Adipocyte (in vitro differentiated cells): ENCODE results near the gene ZNF227.
"Not testable (repeated sequence)": the region's sequence is repeated elsewhere in the genome, so short reads cannot be mapped to it uniquely, and the experiment has no call there.

Experiments used
- DNase-seq: peaks from one replicate; pipeline ENCODE4 v3.0.0-alpha.2; 2015; ENCODE audit warnings: low read depth
- H3K27me3 ChIP-seq: replicated peaks from 2 replicates; pipeline ENCODE4 v1.7.0; 2013; ENCODE audit warnings: mild to moderate bottlenecking, low read length, moderate library complexity; ENCODE audit not compliant: control insufficient read depth, insufficient read depth
- H3K36me3 ChIP-seq: 2 replicates; pipeline ENCODE4 v1.7.0; 2013; ENCODE audit warnings: low read length, mild to moderate bottlenecking, moderate library complexity; ENCODE audit not compliant: control insufficient read depth, insufficient read depth, severe bottlenecking
- H3K4me1 ChIP-seq: 2 replicates; pipeline ENCODE4 v1.7.0; 2013; ENCODE audit warnings: mild to moderate bottlenecking, low read length, moderate library complexity; ENCODE audit not compliant: control insufficient read depth, insufficient read depth
- H3K4me3 ChIP-seq: 2 replicates; pipeline ENCODE4 v1.7.0; 2013; ENCODE audit warnings: mild to moderate bottlenecking, low read length, moderate library complexity
- H3K9ac ChIP-seq: 2 replicates; pipeline ENCODE4 v1.7.0; 2013; ENCODE audit warnings: mild to moderate bottlenecking, low read length, moderate library complexity
- H3K9me3 ChIP-seq: 2 replicates; pipeline ENCODE4 v1.7.0; 2013; ENCODE audit warnings: mild to moderate bottlenecking, low read length, moderate library complexity; ENCODE audit not compliant: control insufficient read depth

ZNF227 gene

DNA sequence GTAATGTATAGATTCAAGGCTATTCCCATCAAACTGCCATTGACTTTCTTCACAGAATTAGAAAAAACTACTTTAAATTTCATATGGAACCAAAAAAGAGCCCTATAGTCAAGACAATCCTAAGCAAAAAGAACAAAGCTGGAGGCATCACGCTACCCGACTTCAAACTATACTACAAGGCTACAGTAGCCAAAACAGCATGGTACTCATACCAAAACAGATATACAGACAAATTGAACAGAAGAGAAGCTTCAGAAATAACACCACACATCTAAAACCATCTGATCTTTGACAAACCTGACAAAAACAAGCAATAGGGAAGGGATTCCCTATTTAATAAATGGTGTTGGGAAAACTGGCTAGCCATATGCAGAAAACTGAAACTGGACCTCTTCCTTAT, 40.0 kb downstream of the ZNF227 start:
- not testable (repeated sequence) for H3K4me3 ChIP-seq, H3K4me1 ChIP-seq, H3K27me3 ChIP-seq, DNase-seq, H3K36me3 ChIP-seq, H3K9ac ChIP-seq
- peaks cover 91% of the 10 kb centered on the region for H3K9me3 ChIP-seq

DNA sequence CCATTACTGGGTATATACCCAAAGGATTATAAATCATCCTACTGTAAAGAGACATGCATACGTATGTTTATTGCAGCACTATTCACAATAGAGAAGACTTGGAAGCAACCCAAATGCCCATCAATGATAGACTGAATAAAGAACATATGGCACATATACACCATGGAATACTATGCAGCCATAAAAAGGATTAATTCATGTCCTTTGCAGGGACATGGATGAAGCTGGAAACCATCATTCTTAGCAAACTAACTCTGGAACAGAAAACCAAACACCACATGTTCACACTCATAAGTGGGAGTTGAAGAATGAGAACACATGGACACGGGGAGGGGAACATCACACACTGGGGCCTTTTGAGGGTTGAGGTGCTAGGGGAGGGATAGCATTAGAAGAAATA, 41.1 kb downstream of the ZNF227 start:
- H3K4me1 ChIP-seq, H3K4me3 ChIP-seq, DNase-seq, H3K27me3 ChIP-seq, H3K36me3 ChIP-seq, H3K9ac ChIP-seq: not testable (repeated sequence)
- H3K9me3 ChIP-seq = peaks cover 88% of the 10 kb centered on the region

DNA sequence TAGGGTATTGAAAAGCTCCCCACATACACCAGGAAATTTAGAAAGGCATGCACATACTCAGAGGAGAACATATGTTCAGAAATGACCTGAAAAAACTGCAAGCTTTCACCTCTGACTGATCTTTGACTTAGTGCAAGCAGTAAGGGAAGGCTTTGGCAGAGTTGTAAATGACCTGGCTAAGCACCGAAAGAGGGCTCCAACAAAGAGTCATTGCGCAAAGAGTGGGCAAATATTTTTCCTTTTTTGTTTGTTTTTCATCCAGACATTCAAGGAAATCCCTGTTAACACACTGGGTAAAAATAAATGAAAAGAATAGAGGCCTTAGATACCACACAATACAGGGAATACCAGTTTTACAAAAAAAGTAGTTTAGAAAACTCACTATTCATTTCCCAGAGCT, 42.2 kb downstream of the ZNF227 start:
- H3K9ac ChIP-seq = no peak overlapping the region
- no peaks in the 10 kb centered on the region for H3K4me1 ChIP-seq
- no peaks in the 10 kb centered on the region for H3K36me3 ChIP-seq
- H3K9me3 ChIP-seq = peaks cover 77% of the 10 kb centered on the region
- no peaks in the 10 kb centered on the region for H3K27me3 ChIP-seq
- no peak for DNase-seq
- H3K4me3 ChIP-seq = peak overlapping the region; percentile 40

DNA sequence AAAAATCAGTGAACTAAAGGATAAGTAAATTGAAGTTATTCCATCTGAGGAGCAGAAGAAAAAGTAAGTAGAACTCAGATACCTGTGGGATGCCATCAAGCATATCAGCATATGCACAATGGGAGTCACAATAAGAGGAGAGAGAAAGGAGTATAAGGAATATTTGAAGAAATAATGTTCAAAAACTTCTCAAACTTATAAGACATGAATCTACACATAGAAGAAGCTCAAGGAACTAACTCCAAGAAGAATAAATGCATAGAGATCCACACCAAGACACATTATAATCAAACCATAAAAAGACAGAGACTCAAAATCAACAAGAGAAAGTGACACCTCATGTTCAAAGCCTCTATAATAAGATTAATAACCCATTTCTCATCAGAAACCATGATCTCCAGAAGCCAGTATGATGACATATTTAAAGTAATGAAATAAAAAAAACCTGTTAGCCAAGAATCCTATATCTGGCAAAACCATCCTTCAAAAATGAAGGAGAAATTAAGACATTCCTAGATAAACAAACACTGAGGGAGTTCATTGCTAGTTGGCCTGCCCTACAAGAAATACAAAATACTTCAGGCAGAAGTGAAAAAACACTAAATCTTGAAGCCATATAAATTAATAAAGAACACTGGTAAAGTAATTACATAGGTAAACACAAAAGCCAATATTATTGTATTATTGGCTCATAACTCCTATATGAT, 43.5 kb downstream of the ZNF227 start:
- H3K4me1 ChIP-seq = no peaks in the 10 kb centered on the region
- H3K27me3 ChIP-seq = no peaks in the 10 kb centered on the region
- peaks cover 63% of the 10 kb centered on the region for H3K9me3 ChIP-seq

DNA sequence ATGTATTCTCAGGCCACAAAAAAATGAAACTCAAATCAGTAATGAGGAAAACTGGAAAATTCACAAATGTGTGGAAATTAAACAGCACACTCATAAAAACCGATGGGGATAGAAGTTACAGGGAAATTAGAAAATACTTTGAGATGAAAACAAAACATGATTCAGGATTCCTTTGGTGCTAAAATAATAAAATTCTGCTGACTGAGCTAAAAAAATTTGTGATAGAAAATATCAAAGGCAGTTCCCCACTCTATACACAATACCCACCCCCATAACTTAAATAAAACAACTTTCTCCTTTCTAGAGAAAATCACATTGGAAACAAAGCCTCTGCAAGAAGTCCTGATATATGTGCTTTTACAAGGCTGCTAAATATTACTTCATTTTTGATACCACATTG, 45.8 kb downstream of the ZNF227 start:
- no peak overlapping the region for H3K9ac ChIP-seq
- H3K27me3 ChIP-seq = no peaks in the 10 kb centered on the region
- H3K36me3 ChIP-seq = no peaks in the 10 kb centered on the region
- H3K4me3 ChIP-seq = no peak overlapping the region
- no peaks in the 10 kb centered on the region for H3K4me1 ChIP-seq
- DNase-seq = no peak
- peaks cover 47% of the 10 kb centered on the region for H3K9me3 ChIP-seq

More for the DNA sequence above, 43.5 kb downstream of the ZNF227 start:
- no peak for DNase-seq
- Histone ChIP-seq H3K4me3 (no peak overlapping the region), H3K9ac (no peak overlapping the region), H3K36me3 (no peaks in the 10 kb centered on the region)

DNA sequence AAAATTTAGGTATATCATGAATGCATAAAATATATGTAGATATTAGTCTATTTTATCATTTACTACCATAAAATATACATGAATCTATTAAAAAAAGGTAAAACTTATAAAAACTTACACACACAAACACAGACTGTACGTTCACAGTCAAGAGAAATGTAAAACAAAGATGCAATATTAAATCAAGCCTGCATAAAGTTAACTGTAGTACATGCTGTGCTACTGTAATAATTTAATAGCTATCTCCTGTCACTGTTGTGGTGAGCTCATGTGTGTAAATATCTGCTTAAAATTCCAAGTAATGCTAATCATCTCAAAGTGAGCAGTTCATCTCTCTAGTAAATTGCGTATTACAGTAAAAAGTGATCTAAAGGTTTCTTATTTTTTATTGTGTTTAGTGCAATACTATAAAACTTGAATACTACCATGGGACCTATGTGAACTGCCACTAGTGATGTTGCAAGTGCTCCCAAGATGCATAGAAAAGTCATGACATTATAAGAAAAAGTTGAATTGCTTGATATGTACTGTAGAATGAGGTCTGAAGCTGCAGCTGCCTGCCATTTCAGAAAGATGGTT, 46.6 kb downstream of the ZNF227 start:
- DNase-seq = no peak
- no peaks in the 10 kb centered on the region for H3K36me3 ChIP-seq
- no peaks in the 10 kb centered on the region for H3K4me1 ChIP-seq
- no peak overlapping the region for H3K9ac ChIP-seq
- H3K27me3 ChIP-seq = no peaks in the 10 kb centered on the region
- peaks cover 39% of the 10 kb centered on the region for H3K9me3 ChIP-seq
- peak overlapping the region; percentile 86 for H3K4me3 ChIP-seq

DNA sequence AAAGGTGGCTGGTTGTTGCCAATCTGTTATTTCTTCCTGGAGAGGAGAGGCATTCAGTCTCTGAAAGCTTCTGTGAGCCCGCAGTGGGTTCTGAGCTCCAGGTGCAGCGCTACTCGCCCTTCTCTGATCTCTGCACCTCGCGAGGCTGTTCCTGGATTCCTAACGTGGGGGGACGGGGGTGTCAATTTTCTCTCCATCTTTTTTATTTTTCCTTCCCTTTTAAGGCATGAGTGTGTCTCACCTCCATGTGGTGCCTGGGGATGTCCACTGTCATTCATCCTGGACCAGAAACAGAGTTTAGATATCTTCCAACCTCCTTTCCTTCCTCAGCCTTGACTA, 48.0 kb downstream of the ZNF227 start:
- no peaks in the 10 kb centered on the region for H3K36me3 ChIP-seq
- H3K9ac ChIP-seq = no peak overlapping the region
- no peak for DNase-seq
- H3K27me3 ChIP-seq = no peaks in the 10 kb centered on the region
- H3K4me1 ChIP-seq = no peaks in the 10 kb centered on the region
- H3K4me3 ChIP-seq = peak overlapping the region; percentile 86
- H3K9me3 ChIP-seq = peaks cover 25% of the 10 kb centered on the region

DNA sequence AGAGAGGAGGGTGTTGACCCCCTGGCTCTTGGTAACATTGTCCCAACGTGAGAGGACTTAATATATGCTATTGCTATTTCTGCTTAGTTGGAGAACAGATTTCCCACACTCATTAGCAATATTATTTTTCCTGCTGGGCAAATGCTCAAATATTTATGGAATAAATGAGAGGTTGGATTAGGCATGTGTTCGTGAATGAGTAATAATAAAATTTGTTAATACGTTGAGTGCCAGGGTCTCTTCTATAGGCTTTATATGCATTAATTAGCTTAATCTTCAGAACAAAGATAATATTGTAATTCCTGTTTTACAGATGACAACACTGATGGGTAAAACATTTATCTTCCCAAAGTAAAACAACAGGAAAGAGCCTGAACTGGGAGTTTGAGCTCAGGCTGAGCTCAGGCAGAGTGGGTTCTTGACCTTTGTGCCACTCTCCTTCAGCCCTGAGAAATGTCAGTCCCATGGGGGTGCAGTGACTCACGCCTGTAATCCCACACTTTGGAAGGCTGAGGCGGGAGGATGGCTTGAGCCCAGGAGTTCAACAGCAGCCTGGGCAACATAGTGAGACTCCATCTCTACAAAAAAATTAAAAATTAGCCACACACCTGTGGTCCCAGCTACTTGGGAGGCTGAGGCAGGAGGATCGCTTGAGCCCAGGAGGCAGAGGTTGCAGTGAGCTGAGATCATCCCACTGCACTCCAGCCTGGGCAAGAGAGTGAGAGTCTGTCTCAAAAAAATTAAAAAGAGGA, 48.5 kb downstream of the ZNF227 start:
- Histone ChIP-seq H3K4me3 (peak overlapping the region; percentile 86), H3K4me1 (no peaks in the 10 kb centered on the region), H3K27me3 (no peaks in the 10 kb centered on the region), H3K9ac (no peak overlapping the region), H3K9me3 (peaks cover 20% of the 10 kb centered on the region), H3K36me3 (no peaks in the 10 kb centered on the region)
- no peak for DNase-seq

DNA sequence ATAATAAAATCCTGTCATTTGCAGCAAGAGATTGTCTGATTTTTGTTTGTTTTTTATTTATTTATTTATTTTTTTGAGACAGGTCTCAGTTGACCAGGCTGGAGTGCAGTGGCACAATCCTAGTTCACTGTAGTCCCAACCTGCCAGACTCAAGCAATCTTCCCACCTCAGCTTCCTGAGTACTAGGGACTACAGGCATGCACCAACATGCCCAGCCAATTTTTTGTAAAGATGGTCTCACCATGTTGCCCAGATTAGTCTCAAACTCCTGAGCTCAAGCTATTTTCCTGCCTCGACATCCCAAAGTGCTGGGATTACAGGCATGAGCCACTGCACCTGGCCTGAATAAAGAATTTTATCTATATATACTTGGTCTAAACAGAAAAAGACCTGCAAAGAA, 65.0 kb downstream of the ZNF227 start:
- no peaks in the 10 kb centered on the region for H3K4me1 ChIP-seq
- DNase-seq = no peak
- H3K9ac ChIP-seq = no peak overlapping the region
- H3K27me3 ChIP-seq = no peaks in the 10 kb centered on the region
- peaks cover 24% of the 10 kb centered on the region for H3K9me3 ChIP-seq
- peaks cover 16% of the 10 kb centered on the region for H3K36me3 ChIP-seq
- no peak overlapping the region for H3K4me3 ChIP-seq

DNA sequence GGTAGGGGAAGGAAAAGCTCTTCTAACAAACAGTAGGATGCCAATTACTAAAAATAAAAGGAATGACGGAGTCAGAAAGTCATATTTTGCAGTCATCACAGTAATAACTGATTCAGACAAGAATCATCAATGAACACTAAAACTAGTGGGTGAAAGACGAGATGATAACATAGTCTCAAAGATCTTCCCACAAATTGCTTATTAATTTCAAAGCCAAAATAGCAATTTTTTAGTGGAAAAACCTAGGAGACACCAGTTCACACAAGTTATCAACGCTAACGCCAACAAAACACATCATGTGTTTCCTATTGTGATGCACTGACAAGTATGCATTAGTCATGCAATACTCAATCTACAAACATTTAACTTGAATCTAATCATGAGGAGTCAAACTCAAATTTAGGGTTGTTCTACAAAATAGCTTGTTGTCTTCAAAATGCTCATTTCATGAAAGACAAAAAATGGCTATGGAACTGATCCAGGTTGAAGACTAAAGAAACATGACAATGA, 65.9 kb downstream of the ZNF227 start:
- Histone ChIP-seq H3K4me3 (no peak overlapping the region), H3K9me3 (peaks cover 19% of the 10 kb centered on the region), H3K9ac (no peak overlapping the region), H3K27me3 (no peaks in the 10 kb centered on the region), H3K4me1 (peaks cover 3% of the 10 kb centered on the region), H3K36me3 (peaks cover 16% of the 10 kb centered on the region)
- DNase-seq = peak; percentile 19

DNA sequence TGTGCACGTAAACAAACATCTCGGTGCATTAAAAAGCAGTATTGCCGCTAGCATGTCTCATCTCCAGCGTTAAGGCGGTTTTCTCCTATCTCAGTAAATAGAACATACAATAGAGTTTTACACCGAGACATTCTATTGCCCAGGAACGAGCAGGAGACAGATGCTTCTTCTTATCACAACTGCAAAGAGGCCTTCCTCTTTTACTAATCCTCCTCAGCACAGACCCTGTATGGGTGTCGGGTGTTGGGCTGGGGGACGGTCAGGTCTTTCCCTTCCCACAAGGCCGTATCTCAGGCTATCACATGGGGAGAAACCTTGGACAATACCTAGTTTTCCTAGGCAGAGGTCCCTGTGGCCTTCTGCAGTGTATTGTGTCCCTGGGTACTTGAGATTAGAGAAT, 68.6 kb downstream of the ZNF227 start:
- H3K36me3 ChIP-seq = no peaks in the 10 kb centered on the region
- H3K27me3 ChIP-seq = no peaks in the 10 kb centered on the region
- H3K9ac ChIP-seq = no peak overlapping the region
- H3K4me3 ChIP-seq = no peak overlapping the region
- H3K4me1 ChIP-seq = peaks cover 3% of the 10 kb centered on the region
- no peak for DNase-seq
- H3K9me3 ChIP-seq = no peaks in the 10 kb centered on the region
